HG03045 (cell line): ENCODE data around the gene ITGB1.
A peak's percentile ranks its signal among the peaks of the same experiment; 100 is the strongest.
"Not testable (repeated sequence)": the region's sequence is repeated elsewhere in the genome, so short reads cannot be mapped to it uniquely, and the experiment has no call there.

Source experiments
- ATAC-seq: cut with Tn5 transposase; IDR thresholded peaks from one replicate; pipeline ENCODE4 v1.9.1; 2021; ENCODE audit warnings: mild to moderate bottlenecking, moderate library complexity; ENCODE audit not compliant: unreplicated experiment

ITGB1 gene

GRCh38 chr10:32980558-32981468 is 22.8 kb upstream of the ITGB1 start:
- ATAC-seq: peak; percentile 97

GRCh38 chr10:32980242-32980557 is 22.2 kb upstream of the ITGB1 start:
- ATAC-seq: no peak

- ATAC-seq: not testable (repeated sequence)
Measured at GRCh38 chr10:32979719-32980118, 21.7 kb upstream of the ITGB1 start.

- no peak for ATAC-seq
Measured at GRCh38 chr10:32979041-32979440, 21.0 kb upstream of the ITGB1 start.

- ATAC-seq: not testable (repeated sequence)
Measured at GRCh38 chr10:32977846-32978809, 20.1 kb upstream of the ITGB1 start.

- no peak for ATAC-seq
Measured at GRCh38 chr10:32976338-32976737, 18.3 kb upstream of the ITGB1 start.

GRCh38 chr10:32972929-32973328 is 14.9 kb upstream of the ITGB1 start:
- ATAC-seq: no peak

- ATAC-seq: no peak
Measured at GRCh38 chr10:32972460-32972859, 14.4 kb upstream of the ITGB1 start.

GRCh38 chr10:32971536-32972091 is 13.6 kb upstream of the ITGB1 start:
- ATAC-seq: no peak

GRCh38 chr10:32970910-32971309 is 12.9 kb upstream of the ITGB1 start:
- ATAC-seq: peak; percentile 76

- no peak for ATAC-seq
Measured at GRCh38 chr10:32964270-32964669, 6.2 kb upstream of the ITGB1 start.

GRCh38 chr10:32963096-32963495 is 5.1 kb upstream of the ITGB1 start:
- no peak for ATAC-seq

- no peak for ATAC-seq
Measured at GRCh38 chr10:32962521-32962920, 4.5 kb upstream of the ITGB1 start.

- ATAC-seq: no peak
Measured at GRCh38 chr10:32961895-32962369, 3.9 kb upstream of the ITGB1 start.

- ATAC-seq: no peak
Measured at GRCh38 chr10:32961343-32961894, 3.4 kb upstream of the ITGB1 start.

GRCh38 chr10:32960022-32960421 is 2.0 kb upstream of the ITGB1 start:
- no peak for ATAC-seq

GRCh38 chr10:32959006-32959920 is 1.2 kb upstream of the ITGB1 start:
- ATAC-seq: peak; percentile 31

- ATAC-seq: peak; percentile 34
Measured at GRCh38 chr10:32957341-32958084, 517 bp downstream of the ITGB1 start.
